ENCODE results near the gene CALCOCO2.
"Not testable (repeated sequence)": the region's sequence is repeated elsewhere in the genome, so short reads cannot be mapped to it uniquely, and the experiment has no call there.

DNA sequence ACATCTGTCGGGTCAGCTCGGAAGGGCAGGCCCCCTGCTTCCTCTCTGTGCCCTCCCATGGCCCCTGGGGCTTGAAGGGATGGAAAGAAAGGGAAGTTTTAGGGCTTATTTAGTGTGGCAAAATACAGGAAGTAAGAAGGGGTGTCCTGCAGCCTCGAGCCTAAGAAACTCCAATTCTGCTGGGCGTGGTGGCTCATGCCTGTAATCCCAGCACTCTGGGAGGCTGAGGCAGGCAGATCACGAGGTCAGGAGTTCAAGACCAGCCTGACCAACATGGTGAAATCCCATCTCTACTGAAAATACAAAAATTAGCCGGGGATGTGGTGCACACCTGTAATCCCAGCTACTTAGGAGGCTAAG lies 34.7 kb upstream of the CALCOCO2 start:
- TF ChIP-seq, protein P1, sequence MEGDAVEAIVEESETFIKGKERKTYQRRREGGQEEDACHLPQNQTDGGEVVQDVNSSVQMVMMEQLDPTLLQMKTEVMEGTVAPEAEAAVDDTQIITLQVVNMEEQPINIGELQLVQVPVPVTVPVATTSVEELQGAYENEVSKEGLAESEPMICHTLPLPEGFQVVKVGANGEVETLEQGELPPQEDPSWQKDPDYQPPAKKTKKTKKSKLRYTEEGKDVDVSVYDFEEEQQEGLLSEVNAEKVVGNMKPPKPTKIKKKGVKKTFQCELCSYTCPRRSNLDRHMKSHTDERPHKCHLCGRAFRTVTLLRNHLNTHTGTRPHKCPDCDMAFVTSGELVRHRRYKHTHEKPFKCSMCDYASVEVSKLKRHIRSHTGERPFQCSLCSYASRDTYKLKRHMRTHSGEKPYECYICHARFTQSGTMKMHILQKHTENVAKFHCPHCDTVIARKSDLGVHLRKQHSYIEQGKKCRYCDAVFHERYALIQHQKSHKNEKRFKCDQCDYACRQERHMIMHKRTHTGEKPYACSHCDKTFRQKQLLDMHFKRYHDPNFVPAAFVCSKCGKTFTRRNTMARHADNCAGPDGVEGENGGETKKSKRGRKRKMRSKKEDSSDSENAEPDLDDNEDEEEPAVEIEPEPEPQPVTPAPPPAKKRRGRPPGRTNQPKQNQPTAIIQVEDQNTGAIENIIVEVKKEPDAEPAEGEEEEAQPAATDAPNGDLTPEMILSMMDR (IDR thresholded peaks at IDR 0.05; ENCODE audit: low read depth, low read length, poor library complexity, severe bottlenecking): not testable (repeated sequence)
- not testable (repeated sequence) for TF ChIP-seq EZH2phosphoT487 (IDR thresholded peaks at IDR 0.05; ENCODE audit: borderline replicate concordance, low read length)
